ENCODE data around the gene PNKD. TPM values are rescaled to one million over a fixed set of nuclear protein-coding genes. Genes with fewer than 3 reads are reported as not detected.

Gene PNKD, protein sequence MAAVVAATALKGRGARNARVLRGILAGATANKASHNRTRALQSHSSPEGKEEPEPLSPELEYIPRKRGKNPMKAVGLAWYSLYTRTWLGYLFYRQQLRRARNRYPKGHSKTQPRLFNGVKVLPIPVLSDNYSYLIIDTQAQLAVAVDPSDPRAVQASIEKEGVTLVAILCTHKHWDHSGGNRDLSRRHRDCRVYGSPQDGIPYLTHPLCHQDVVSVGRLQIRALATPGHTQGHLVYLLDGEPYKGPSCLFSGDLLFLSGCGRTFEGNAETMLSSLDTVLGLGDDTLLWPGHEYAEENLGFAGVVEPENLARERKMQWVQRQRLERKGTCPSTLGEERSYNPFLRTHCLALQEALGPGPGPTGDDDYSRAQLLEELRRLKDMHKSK
- 17.8 and 28.3 TPM in 2 replicates for total RNA-seq

DNA sequence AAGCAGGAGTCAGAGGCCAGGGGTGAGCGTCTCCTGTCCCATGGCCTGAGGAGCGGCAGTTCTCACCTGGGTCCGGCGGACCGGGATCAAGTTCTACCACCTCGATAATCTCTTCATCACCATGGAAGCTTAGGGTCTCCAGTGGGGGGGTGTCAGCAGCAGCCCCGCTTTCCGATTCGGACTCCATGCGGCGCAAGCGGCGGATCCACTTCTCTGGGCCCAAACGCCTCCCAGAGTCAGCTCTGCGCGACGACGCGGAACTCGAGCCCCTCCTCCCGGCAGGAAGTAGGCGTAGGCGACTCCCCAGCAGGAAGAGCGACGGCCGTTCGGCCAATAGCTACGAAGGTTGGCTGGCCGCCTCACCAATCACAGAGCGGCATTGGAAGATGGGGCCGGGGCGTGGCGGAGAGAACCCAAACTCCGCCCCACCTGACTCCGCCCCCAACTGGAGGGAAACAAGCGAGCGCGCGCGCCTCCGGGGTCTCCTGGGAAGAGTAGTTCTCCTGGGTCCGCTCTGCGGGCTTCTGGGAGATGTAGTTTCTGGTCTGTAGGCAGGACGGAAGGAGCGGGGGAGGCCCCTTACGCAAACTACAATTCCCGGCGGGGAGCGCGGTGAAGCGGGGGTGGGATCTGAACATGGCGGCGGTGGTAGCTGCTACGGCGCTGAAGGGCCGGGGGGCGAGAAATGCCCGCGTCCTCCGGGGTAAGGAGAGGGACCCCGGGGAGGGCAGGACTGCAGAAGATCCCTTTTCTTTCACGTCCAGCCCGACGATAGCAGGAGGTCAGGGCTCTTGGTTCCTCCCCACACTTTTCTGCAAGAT is at the start of gene PNKD, which contains the start of gene AAMP:
Gene PNKD (plus strand): TSS at position 620 of the 821 bp plus-strand sequence. CDS start 17 bp downstream, at position 637.
Gene AAMP (minus strand): TSS at position 238 of the 821 bp plus-strand sequence. CDS start 51 bp downstream, at position 187.

DNA sequence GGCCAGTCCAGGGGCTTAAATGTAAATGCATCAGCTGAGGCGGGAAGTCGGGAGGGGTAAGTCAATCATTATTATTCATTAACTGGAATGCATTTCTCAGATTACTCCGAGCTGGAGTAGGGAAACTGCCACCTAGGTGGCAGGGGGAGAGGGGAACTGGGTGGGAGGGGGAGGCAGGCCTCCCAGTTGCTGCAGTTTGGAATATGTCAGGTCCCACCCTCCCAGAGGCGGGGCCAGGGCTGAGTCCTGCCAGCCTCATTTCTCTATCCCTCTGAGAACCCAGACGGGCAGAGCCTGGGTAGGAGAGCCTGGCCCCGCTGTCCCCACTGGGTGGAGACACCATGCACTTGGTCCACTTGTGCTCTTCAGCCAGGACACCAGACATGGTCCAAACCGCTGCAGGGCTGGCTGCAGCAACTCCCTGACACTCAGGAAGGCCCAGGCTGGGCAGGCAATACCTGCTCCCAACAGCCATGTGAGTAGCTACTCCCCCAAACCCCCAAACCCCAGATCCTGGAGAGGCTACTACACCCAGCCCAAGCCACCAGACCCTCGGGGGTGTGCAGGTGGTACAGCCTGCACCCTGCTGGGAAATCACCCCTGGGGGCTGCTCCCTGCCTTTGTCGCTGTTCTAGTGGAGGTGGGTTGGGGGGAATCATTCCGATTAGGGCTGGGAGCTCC is 9.4 kb upstream of the PNKD start, which contains the start of gene GPBAR1:
Gene GPBAR1 (plus strand): TSS at position 274 of the 681 bp plus-strand sequence. CDS start 1,710 bp downstream, outside the sequence.

DNA sequence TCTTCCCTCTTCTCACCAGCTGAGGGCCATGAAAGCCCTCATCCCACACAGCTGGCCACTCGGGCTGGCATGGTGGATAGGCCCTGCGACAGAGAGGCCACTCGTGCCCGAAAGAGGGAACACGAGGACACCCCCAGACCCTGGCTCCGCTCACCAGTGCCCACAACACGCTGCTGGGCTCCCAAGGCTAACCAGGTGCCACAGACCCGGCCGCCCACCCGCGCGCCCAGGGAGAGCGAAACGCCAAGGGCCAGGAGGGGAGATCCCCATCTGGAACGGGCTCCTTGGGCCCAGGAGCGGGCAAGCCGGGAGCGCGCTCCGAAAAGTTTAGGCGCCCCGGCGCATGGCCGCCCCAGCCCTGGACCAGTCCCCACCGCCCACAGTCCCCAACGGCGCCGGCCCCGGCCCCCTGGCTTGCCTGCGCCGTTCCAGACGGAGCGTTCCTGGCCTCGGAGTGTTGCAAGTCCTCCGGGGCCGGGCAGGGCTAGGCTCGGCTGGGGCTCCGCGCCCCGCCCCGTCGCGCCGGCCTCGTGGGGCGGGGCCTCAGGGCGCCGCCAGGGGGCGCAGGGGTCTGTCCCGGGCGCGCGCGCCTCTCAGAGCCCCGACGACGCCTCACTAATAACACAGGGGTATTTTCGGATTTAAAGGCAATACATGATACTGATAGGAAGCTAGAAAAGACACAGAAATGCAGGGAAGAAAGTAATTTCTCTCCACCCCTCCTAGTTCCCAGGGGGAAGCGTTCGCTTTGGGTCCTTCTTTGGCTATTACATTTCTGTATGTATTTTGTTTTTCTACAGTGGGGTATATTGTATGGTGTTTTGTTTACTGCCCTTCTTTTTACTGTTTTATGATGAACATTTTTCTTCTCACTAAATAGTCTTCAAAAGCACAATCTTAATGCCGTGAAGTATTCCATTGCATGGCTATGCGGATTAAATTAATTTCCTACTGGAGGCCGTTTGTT is 22.0 kb downstream of the PNKD start, which contains the start of gene TMBIM1:
Gene TMBIM1 (minus strand): TSS at position 456 of the 967 bp plus-strand sequence. CDS start 10,362 bp downstream, outside the sequence.

DNA sequence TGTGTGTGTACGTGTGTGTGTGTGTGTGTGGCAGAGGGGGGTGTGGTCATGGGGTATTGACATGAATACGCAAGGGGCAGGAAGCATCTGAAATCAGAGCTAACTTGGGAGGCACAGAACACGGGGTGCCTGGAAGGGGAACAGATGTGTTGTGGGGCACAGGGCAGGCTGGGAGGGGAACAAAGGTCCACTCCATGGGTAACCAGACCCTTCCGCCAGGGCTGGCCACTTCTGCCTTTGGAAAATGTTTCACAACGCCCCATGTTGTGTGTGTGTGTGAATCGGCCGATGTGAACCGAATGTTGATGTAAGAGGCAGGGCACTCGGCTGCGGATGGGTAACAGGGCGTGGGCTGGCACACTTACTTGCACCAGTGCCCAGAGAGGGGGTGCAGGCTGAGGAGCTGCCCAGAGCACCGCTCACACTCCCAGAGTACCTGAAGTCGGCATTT is 111.6 kb downstream of the PNKD start, which contains the start of gene SLC11A1:
Gene SLC11A1 (plus strand): TSS at position 358 of the 451 bp plus-strand sequence. CDS start 96 bp downstream, outside the sequence.

Small RNAs within 50 kb of the gene (small RNA-seq; reads per million reads assigned to genes)
- not detected for gene MIR6810

Other genes with a start within 250 kb of the PNKD start
- not detected in 2 replicates for gene RUFY4, start 201.3 kb upstream of the PNKD start, total RNA-seq
- not detected in 2 replicates for gene CXCR2, start 144.5 kb upstream of the PNKD start, total RNA-seq
- not detected in 2 replicates for gene CXCR1, start 103.6 kb upstream of the PNKD start, total RNA-seq
- gene ARPC2, start 53.3 kb upstream of the PNKD start, total RNA-seq = 299 and 362 TPM in 2 replicates
- 0.20 TPM in 1 of 2 replicates, not detected in the other for gene GPBAR1, start 9.5 kb upstream of the PNKD start, total RNA-seq
- 108 and 115 TPM in 2 replicates for gene AAMP, start 382 bp upstream of the PNKD start, total RNA-seq
- gene TMBIM1, start 22.0 kb downstream of the PNKD start, total RNA-seq = 125 and 138 TPM in 2 replicates
- not detected in 2 replicates for gene CATIP, start 86.3 kb downstream of the PNKD start, total RNA-seq
- under 0.01 and 0.20 TPM in 2 replicates for gene SLC11A1, start 111.8 kb downstream of the PNKD start, total RNA-seq
- gene CTDSP1, start 129.3 kb downstream of the PNKD start, total RNA-seq = 46.7 and 54.5 TPM in 2 replicates
- gene VIL1, start 148.6 kb downstream of the PNKD start, total RNA-seq = under 0.01 TPM in 1 of 2 replicates, not detected in the other

All from subcutaneous preadipocyte (primary cell).